Lower lobe of right lung (tissue), 2 donors: ENCODE results near the gene GRIA1. TPM values are rescaled to one million over a fixed set of nuclear protein-coding genes. Genes with fewer than 3 reads are reported as not detected.

Experiments
- ATAC-seq, 2 donors: fragments of 200-7000 bp; cut with Tn5 transposase; one replicate each; pipeline ENCODE4 v1.9.1; 2020 to 2022; ENCODE audit warnings: mild to moderate bottlenecking in 2 of 2, moderate library complexity in 2 of 2
- DNase-seq: peaks from one replicate; pipeline ENCODE4 v3.0.0-alpha.2; 2020
- H3K27ac ChIP-seq: fragments of 200-600 bp; one replicate; pipeline ENCODE4 v1.8.0; 2022
- H3K27me3 ChIP-seq: fragments of 200-600 bp; one replicate; pipeline ENCODE4 v1.8.0; 2022; ENCODE audit warnings: low read depth
- H3K36me3 ChIP-seq: fragments of 200-600 bp; one replicate; pipeline ENCODE4 v1.8.0; 2022; ENCODE audit warnings: mild to moderate bottlenecking
- H3K4me1 ChIP-seq: fragments of 200-600 bp; one replicate; pipeline ENCODE4 v1.8.0; 2022
- H3K4me3 ChIP-seq: fragments of 200-600 bp; one replicate; pipeline ENCODE4 v1.8.0; 2022; ENCODE audit warnings: mild to moderate bottlenecking
- H3K9me3 ChIP-seq: fragments of 200-600 bp; one replicate; pipeline ENCODE4 v1.8.0; 2022
- intact Hi-C: fragments of 100-400 bp; cut with DNase I; formaldehyde crosslinking; loops from one replicate; pipeline ENCODE4 v1.11.0; 2022
- total RNA-seq: library from RNA; stranded (reverse); fragmentation: NEBNext Ultra II Directional; extraction: Animal tissue kit (Norgen Biotek cat#: 25700); gene quantifications from one replicate; pipeline ENCODE4 v1.2.1, GENCODE V29; 2021
- TF ChIP-seq, protein P1 (sequence below): fragments of 200-600 bp; IDR thresholded peaks from one replicate; pipeline ENCODE4 v1.8.0; 2022; ENCODE audit warnings: antibody characterized with exemption, mild to moderate bottlenecking
- donor health status: DM: no; HTN: yes; CAD: no; lungs with severe emphysema.

GRIA1 gene
- total RNA-seq, 1 donor from 2014 or later, result 10.3 TPM

DNA sequence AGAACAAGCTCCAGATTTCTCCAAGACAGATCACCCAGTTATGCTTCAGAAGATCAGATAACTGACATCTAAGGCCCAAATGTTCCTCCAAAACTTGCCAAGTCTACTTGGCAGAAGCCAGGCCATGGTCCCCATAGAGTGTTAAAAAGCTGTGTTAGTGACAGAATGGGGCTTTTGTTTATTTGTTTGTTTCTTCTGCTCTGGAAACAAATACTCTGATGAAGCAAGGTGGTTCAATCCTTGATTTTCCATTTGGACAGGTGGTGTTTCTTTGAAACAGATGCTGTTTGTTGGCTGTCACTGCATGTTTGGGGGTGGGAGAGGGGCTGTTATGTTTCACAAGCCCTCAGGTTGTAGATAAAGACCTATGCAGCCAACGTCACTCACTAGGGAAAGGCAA is 284.2 kb downstream of the GRIA1 start:
- no peak for DNase-seq
- no peaks in the 10 kb centered on the region for H3K27me3 ChIP-seq
- TF ChIP-seq, protein P1, sequence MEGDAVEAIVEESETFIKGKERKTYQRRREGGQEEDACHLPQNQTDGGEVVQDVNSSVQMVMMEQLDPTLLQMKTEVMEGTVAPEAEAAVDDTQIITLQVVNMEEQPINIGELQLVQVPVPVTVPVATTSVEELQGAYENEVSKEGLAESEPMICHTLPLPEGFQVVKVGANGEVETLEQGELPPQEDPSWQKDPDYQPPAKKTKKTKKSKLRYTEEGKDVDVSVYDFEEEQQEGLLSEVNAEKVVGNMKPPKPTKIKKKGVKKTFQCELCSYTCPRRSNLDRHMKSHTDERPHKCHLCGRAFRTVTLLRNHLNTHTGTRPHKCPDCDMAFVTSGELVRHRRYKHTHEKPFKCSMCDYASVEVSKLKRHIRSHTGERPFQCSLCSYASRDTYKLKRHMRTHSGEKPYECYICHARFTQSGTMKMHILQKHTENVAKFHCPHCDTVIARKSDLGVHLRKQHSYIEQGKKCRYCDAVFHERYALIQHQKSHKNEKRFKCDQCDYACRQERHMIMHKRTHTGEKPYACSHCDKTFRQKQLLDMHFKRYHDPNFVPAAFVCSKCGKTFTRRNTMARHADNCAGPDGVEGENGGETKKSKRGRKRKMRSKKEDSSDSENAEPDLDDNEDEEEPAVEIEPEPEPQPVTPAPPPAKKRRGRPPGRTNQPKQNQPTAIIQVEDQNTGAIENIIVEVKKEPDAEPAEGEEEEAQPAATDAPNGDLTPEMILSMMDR, result no peak
- H3K4me1 ChIP-seq, result no peaks in the 10 kb centered on the region
- no peak overlapping the region for H3K27ac ChIP-seq
- H3K9me3 ChIP-seq, result no peaks in the 10 kb centered on the region
- no peaks in the 10 kb centered on the region for H3K36me3 ChIP-seq
- intact Hi-C loops, result no loop called here
- H3K4me3 ChIP-seq, result no peak overlapping the region
- no peak for ATAC-seq

- Histone ChIP-seq H3K36me3 (no peaks in the 10 kb centered on the region), H3K9me3 (no peaks in the 10 kb centered on the region), H3K4me1 (no peaks in the 10 kb centered on the region), H3K4me3 (no peak overlapping the region), H3K27me3 (no peaks in the 10 kb centered on the region), H3K27ac (no peak overlapping the region)
- DNase-seq, result no peak
- intact Hi-C loops, result no loop called here
- no peak for ATAC-seq
- TF ChIP-seq, protein P1, result no peak
These were observed 285.5 kb downstream of the GRIA1 start for GRCh38 chr5:153775923-153776322.

DNA sequence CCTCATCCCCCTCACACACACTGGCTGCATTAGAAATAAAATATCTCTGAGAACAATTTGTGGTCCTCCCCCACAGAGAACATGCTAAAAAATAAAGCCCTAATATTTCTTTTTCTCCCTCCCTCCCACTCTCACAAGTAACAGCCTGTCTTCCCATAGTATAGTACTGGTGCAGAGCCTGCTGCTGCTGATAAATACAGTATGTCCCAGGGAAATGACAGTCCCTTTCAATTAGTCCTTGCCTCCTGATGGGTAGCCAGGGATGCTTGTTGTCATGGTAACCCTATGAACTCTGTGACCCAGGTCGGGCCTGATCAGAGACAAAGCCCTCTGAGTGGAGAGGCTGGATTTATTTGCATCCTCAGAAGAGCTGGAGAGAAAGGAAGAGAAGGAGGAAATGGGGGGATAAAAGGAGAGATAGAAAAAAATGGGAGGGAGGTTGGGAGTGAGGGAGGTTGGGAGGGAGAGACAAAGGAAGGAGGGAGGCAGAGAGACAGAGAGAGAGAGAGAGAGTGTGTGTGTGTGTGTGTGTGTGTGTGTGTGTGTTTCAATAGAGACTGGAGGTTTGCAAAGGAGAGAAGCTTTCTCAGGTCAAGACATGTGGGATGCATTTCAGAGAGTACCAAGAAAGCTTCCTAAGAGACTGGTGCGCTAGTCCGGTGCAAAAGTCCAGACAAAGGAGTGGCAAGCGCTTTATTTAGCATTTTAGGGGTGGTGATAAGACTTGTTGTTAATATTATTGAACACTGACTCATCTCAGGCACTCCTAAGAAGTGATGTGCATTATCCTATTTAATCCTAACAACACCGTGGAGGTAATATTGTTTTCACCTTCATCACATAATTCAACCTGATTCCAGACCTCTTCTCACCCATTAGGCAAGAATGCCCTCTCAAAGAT is 287.5 kb downstream of the GRIA1 start:
- H3K27me3 ChIP-seq, result no peaks in the 10 kb centered on the region
- no peak overlapping the region for H3K27ac ChIP-seq
- H3K36me3 ChIP-seq, result no peaks in the 10 kb centered on the region
- TF ChIP-seq, protein P1, result no peak
- intact Hi-C loops, result no loop called here
- DNase-seq (no peak), ATAC-seq (no peak)
- no peak overlapping the region for H3K4me3 ChIP-seq
- no peaks in the 10 kb centered on the region for H3K4me1 ChIP-seq
- no peaks in the 10 kb centered on the region for H3K9me3 ChIP-seq

GRCh38 chr5:153779836-153780235 is 289.4 kb downstream of the GRIA1 start:
- TF ChIP-seq, protein P1, result no peak
- H3K36me3 ChIP-seq, result no peaks in the 10 kb centered on the region
- ATAC-seq (no peak), DNase-seq (no peak)
- H3K27me3 ChIP-seq, result no peaks in the 10 kb centered on the region
- H3K27ac ChIP-seq, result no peak overlapping the region
- no peaks in the 10 kb centered on the region for H3K4me1 ChIP-seq
- H3K9me3 ChIP-seq, result no peaks in the 10 kb centered on the region
- H3K4me3 ChIP-seq, result no peak overlapping the region
- intact Hi-C loops, result no loop called here

DNA sequence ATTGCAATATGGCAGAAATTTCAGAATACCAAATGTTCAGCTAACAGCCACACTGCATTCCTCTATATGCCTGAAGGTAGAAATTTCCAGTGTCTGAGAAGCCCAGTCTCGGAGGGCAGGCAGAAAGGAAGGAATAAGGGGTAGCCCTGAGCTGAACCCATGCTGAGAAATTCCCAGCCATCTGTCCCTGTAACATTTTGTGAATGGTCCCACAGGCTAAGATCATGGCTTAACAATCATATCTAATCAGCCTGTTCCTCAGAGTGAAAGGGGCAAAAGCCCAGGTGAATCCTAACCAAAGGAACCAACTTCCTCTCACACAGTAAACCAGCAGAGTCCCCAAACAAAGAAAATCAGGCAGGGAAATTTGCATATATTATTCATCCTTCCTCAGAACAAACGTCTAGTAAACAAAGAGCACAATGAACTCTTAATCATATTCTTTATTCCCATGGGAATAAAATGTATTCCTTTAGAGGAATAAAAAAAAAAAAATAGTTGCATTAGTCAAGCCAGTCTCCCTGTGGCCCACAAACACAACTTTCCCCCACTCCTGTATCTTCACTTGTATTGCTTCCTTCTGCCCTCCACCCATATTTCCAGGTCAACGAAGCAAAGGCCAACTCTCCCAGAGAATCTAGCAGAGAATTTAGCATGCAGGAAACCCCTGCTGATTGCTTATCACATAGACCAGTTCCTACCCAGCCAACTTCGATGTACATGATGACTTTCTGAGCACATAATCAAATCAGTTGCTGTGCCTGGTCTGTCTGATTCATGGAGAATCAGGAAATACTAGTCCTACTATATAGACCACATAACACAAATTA is 290.6 kb downstream of the GRIA1 start:
- no peak overlapping the region for H3K27ac ChIP-seq
- no peak overlapping the region for H3K4me3 ChIP-seq
- H3K4me1 ChIP-seq, result no peaks in the 10 kb centered on the region
- H3K27me3 ChIP-seq, result no peaks in the 10 kb centered on the region
- intact Hi-C loops, result no loop called here
- no peaks in the 10 kb centered on the region for H3K9me3 ChIP-seq
- ATAC-seq (no peak), DNase-seq (no peak)
- no peaks in the 10 kb centered on the region for H3K36me3 ChIP-seq
- TF ChIP-seq, protein P1, result no peak
